GM12878 (cell line): ENCODE measurements around the gene DCN. TPM values are rescaled to one million over a fixed set of nuclear protein-coding genes. Genes with fewer than 3 reads are reported as not detected.

Experiments used
- ATAC-seq: fragments of 200-7000 bp; cut with Tn5 transposase; 3 replicates; pipeline ENCODE4 v1.9.1; 2020; ENCODE audit warnings: mild to moderate bottlenecking, moderate library complexity
- BruUV-seq: library from RNA; stranded (reverse); fragments of 400-500 nt; replicated peaks from 2 replicates; lab custom pipeline; 2021; lab: Mats Ljungman, UMichigan
- CTCF ChIA-PET: fragments of 300-600 bp; sonication (Branson Sonifier 250); formaldehyde crosslinking; extraction: SDS; loops from one replicate; lab custom pipeline; 2021; ENCODE audit warnings: inconsistent platforms; lab: Yijun Ruan, JAX
- POLR2A ChIA-PET: fragments of 350-600 bp; formaldehyde crosslinking; extraction: SDS; loops from one replicate; lab custom pipeline; 2021; ENCODE audit warnings: inconsistent platforms; lab: Charles Lee
- RAD21 ChIA-PET: fragments of 300-600 bp; sonication (Branson Sonifier 250); formaldehyde crosslinking; loops from one replicate; lab custom pipeline; 2023; ENCODE audit warnings: antibody characterized with exemption; ENCODE audit not compliant: unreplicated experiment; lab: Charles Lee
- SMC1A ChIA-PET: fragments of 300-600 bp; sonication (Branson Sonifier 250); formaldehyde crosslinking; loops from one replicate; lab custom pipeline; 2023; ENCODE audit not compliant: unreplicated experiment, uncharacterized antibody; lab: Charles Lee
- DNase-seq: peaks from one replicate; pipeline ENCODE4 v3.0.0-alpha.2; 2011; ENCODE audit warnings: low read depth, low spot score
- FAIRE-seq: peaks from 3 replicates; lab custom pipeline; 2011; peaks lifted over from hg19 to GRCh38; lab: Jason Lieb, UNC
- H2AFZ ChIP-seq: 2 replicates; pipeline ENCODE4 v1.6.0; 2011; ENCODE audit warnings: low read depth, low read length, control low read depth; ENCODE audit not compliant: control insufficient read depth
- H3K27ac ChIP-seq: 2 replicates; pipeline ENCODE4 v1.5.1; 2011; ENCODE audit warnings: control low read depth; ENCODE audit not compliant: control insufficient read depth, insufficient read depth
- H3K27me3 ChIP-seq, 2 experiments: replicated peaks in 1 of 2; 2 replicates each; pipeline versions ENCODE4 v1.6.0 to v1.6.1; 2011; ENCODE audit warnings: low read length in 1 of 2; ENCODE audit not compliant: control insufficient read depth in 2 of 2, insufficient read depth in 2 of 2
- H3K36me3 ChIP-seq, 2 experiments: 2 replicates each; pipeline ENCODE4 v1.5.1; 2011; ENCODE audit warnings: low read length in 1 of 2; ENCODE audit not compliant: control insufficient read depth in 2 of 2, insufficient read depth in 2 of 2
- H3K4me1 ChIP-seq: 2 replicates; pipeline ENCODE4 v1.6.1; 2011; ENCODE audit warnings: mild to moderate bottlenecking, low read length, moderate library complexity, mixed read lengths; ENCODE audit not compliant: control insufficient read depth, insufficient read depth
- H3K4me2 ChIP-seq: 2 replicates; pipeline ENCODE4 v1.6.0; 2011; ENCODE audit warnings: control low read depth; ENCODE audit not compliant: control insufficient read depth, insufficient read depth
- H3K4me3 ChIP-seq: fragments of 200-600 bp; sonication (generic); 2 replicates; pipeline ENCODE4 v1.5.1; 2016
- H3K79me2 ChIP-seq: 2 replicates; pipeline ENCODE4 v1.6.0; 2011; ENCODE audit warnings: low read length; ENCODE audit not compliant: control insufficient read depth, insufficient read depth
- H3K9ac ChIP-seq: 2 replicates; pipeline ENCODE4 v1.8.0; 2011; ENCODE audit warnings: low read length, control low read depth, mixed read lengths; ENCODE audit not compliant: control insufficient read depth, insufficient read depth
- H3K9me3 ChIP-seq: replicated peaks from 3 replicates; pipeline ENCODE4 v1.5.1; 2011; ENCODE audit warnings: mild to moderate bottlenecking, low read length; ENCODE audit not compliant: control insufficient read depth, insufficient read depth
- H4K20me1 ChIP-seq: 2 replicates; pipeline ENCODE4 v1.6.0; 2011; ENCODE audit not compliant: control insufficient read depth, insufficient read depth
- ATF2 ChIP-seq: IDR thresholded peaks from 2 replicates; pipeline ENCODE4 v1.6.1; 2012; ENCODE audit warnings: low read length, inconsistent platforms
- JUNB ChIP-seq: IDR thresholded peaks from 2 replicates; pipeline ENCODE4 v1.6.1; 2016; ENCODE audit warnings: antibody characterized with exemption, mild to moderate bottlenecking
- JUND ChIP-seq: IDR thresholded peaks from 2 replicates; pipeline ENCODE4 v1.6.1; 2012; ENCODE audit warnings: low read depth, mild to moderate bottlenecking, low read length, improper control_type of control experiment, moderate library complexity
- MTA2 ChIP-seq: fragments of 450-650 bp; IDR thresholded peaks from 2 replicates; pipeline ENCODE4 v1.6.1; 2016; ENCODE audit warnings: low read depth, mild to moderate bottlenecking, moderate library complexity
- MTA3 ChIP-seq: IDR thresholded peaks from 2 replicates; pipeline ENCODE4 v1.6.1; 2012; ENCODE audit warnings: low read length, inconsistent platforms, borderline replicate concordance
- RBBP5 ChIP-seq: fragments of 200-600 bp; sonication (generic); conservative IDR thresholded peaks from 2 replicates; pipeline ENCODE4 v1.6.1; 2016
- RUNX3 ChIP-seq: IDR thresholded peaks from 2 replicates; pipeline ENCODE4 v1.6.1; 2012; ENCODE audit warnings: low read length, inconsistent platforms
- SPI1 ChIP-seq: IDR thresholded peaks from 2 replicates; pipeline ENCODE4 v1.6.1; 2011; ENCODE audit warnings: low read depth, mild to moderate bottlenecking, low read length, moderate library complexity, borderline replicate concordance; ENCODE audit not compliant: insufficient read depth
- TBL1XR1 ChIP-seq: IDR thresholded peaks from 2 replicates; pipeline ENCODE4 v1.6.1; 2012; ENCODE audit warnings: low read depth, low read length, improper control_type of control experiment
- TCF12 ChIP-seq: IDR thresholded peaks from 2 replicates; pipeline ENCODE4 v1.6.1; 2011; ENCODE audit warnings: low read depth, mild to moderate bottlenecking, low read length
- ZBTB40 ChIP-seq: fragments of 450-650 bp; IDR thresholded peaks from 2 replicates; pipeline ENCODE4 v1.6.1; 2016; ENCODE audit warnings: mild to moderate bottlenecking, moderate library complexity, borderline replicate concordance
- WGBS: methylation state at CpG from one replicate; pipeline ENCODE4 v1.1.6; 2016; ENCODE audit warnings: low lambda C conversion rate; ENCODE audit not compliant: insufficient replicate concordance, insufficient coverage; ENCODE audit errors: missing lambda C conversion rate; 5-methylcytosine and 5-hydroxymethylcytosine counted together
- in situ Hi-C: fragments of 300-500 bp; cut with MboI; formaldehyde crosslinking; loops from 9 replicates; pipeline ENCODE4 v1.14.3; 2018; ENCODE audit warnings: mixed read lengths
- intact Hi-C: fragments of 100-400 bp; cut with micrococcal nuclease; formaldehyde crosslinking; loops from one replicate; pipeline ENCODE4 v1.14.2; 2022; ENCODE audit not compliant: unreplicated experiment
- polyA plus RNA-seq, 11 experiments: library from polyadenylated mRNA; depleted of rRNA in 4 of 11; unstranded in 6 of 11; stranded (reverse) in 5 of 11; fragments of >200 nt; fragmentation: Nextera tagmentation in 4 of 11; fragmentation: Illumina TruSeq in 1 of 11; extraction: Ambion mirVana in 4 of 11; extraction: Trizol in 1 of 11; gene quantifications; 1 replicate in 1 of 11; 2 replicates in 10 of 11; pipeline versions ENCODE4 v1.2.1 to v1.2.3, GENCODE V29; 2011 to 2016; ENCODE audit warnings: inconsistent platforms in 2 of 11, missing spikeins in 2 of 11, low read depth in 1 of 11
- total RNA-seq, 4 experiments: library from RNA; depleted of rRNA in 3 of 4; stranded (reverse); fragments of >200 nt in 3 of 4; fragmentation: Illumina TruSeq in 1 of 4; extraction: Trizol in 1 of 4; gene quantifications; 2 replicates each; pipeline versions ENCODE4 v1.2.1 to v1.2.3, GENCODE V29; 2013 to 2021
- TF ChIP-seq, protein P1 (sequence below): fragments of 450-650 bp; formaldehyde crosslinking; IDR thresholded peaks from 2 replicates; pipeline ENCODE4 v1.4.0; 2022; ENCODE audit warnings: mild to moderate bottlenecking, moderate library complexity

DCN gene
- total and polyA plus RNA-seq, 10 of the 15 experiments (the other 5 are each of a cell fraction or from before 2014, with no cell fraction given): 0.07 to 2.1 (median 0.75) TPM; not detected in 6

DNA sequence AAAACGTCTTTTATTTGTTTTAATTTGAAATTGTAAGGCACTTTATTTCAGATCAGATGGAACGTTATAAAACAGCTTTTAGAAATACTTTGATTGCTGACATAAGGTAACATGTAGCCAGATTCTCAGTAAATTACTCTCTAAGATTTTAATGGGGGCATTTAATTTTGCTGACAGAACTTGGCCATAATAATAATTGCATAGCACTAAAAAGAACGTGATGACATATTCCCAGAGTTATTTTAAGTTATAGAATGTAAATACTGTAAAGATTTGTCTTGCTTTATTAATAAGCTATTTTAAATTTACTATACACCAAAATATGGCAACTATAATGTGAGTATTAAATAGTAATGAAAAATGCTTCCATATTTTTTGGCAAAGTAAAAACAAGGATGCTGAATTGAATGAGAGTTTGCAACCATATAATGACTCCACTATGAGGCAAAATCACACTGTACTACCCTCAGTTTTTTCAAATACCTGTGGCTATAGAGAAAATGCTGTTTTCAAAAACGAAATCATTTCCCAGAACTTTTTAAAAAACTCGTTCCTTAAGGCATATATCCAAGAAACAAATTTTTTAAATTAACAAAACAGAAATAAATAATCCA is 72.2 kb downstream of the DCN start:
- Histone ChIP-seq H3K4me3 (no peak overlapping the region), H2AFZ (no peak overlapping the region)
- no TSS peak for BruUV-seq
- TF ChIP-seq RUNX3 (no peak), TCF12 (no peak), JUND (no peak), RBBP5 (no peak), TBL1XR1 (no peak), ZBTB40 (no peak), ATF2 (no peak), MTA2 (no peak), SPI1 (no peak), JUNB (no peak), MTA3 (no peak)
- TF ChIP-seq, protein P1, sequence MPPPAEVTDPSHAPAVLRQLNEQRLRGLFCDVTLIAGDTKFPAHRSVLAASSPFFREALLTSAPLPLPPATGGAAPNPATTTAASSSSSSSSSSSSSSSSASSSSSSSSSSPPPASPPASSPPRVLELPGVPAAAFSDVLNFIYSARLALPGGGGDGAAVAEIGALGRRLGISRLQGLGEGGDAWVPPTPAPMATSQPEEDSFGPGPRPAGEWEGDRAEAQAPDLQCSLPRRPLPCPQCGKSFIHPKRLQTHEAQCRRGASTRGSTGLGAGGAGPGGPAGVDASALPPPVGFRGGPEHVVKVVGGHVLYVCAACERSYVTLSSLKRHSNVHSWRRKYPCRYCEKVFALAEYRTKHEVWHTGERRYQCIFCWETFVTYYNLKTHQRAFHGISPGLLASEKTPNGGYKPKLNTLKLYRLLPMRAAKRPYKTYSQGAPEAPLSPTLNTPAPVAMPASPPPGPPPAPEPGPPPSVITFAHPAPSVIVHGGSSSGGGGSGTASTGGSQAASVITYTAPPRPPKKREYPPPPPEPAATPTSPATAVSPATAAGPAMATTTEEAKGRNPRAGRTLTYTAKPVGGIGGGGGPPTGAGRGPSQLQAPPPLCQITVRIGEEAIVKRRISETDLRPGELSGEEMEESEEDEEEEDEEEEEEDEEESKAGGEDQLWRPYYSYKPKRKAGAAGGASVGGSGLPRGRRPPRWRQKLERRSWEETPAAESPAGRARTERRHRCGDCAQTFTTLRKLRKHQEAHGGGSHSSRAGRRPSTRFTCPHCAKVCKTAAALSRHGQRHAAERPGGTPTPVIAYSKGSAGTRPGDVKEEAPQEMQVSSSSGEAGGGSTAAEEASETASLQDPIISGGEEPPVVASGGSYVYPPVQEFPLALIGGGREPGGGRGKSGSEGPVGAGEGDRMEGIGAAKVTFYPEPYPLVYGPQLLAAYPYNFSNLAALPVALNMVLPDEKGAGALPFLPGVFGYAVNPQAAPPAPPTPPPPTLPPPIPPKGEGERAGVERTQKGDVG (CRISPR knock-in tag): no peak
- TF ChIP-seq, all 136 proteins: peak for 0
- no peaks in the 10 kb centered on the region for H4K20me1 ChIP-seq
- no peak overlapping the region for H3K4me2 ChIP-seq
- ChIA-PET RAD21 (interaction anchor here (0.7 to 6.4 kb wide), 5 partner anchors 101 to 218 kb away, joined by 3 to 29 read pairs (median 3); no protein-coding TSS in a partner anchor), CTCF (interaction anchor here (1.0 to 6.3 kb wide), 12 partner anchors 9 to 245 kb away, joined by 3 to 88 read pairs (median 10); no protein-coding TSS in a partner anchor), POLR2A (no interaction called here), SMC1A (interaction anchor here (0.7 to 3.9 kb wide), 5 partner anchors 8 to 165 kb away, joined by 3 to 23 read pairs (median 5); no protein-coding TSS in a partner anchor)
- H3K9ac ChIP-seq: no peak overlapping the region
- in situ Hi-C loops: no loop called here
- H3K27me3 ChIP-seq: no peaks in the 10 kb centered on the region
- intact Hi-C loops: loop anchor here (5.0 kb wide), 1 partner anchor 217 kb away; no protein-coding TSS in a partner anchor
- DNase-seq: no peak
- 3% methylated on average over 5 of the region's 5 CpGs for WGBS
- no peak overlapping the region for H3K27ac ChIP-seq
- ATAC-seq: no peak
- H3K9me3 ChIP-seq: no peaks in the 10 kb centered on the region
- no peak for FAIRE-seq
- no peaks in the 10 kb centered on the region for H3K79me2 ChIP-seq
- no peaks in the 10 kb centered on the region for H3K4me1 ChIP-seq
- H3K36me3 ChIP-seq: no peaks in the 10 kb centered on the region
